Measurements from ENCODE around the gene TEAD1.

GRCh38 chr11:12973528-12974181, 299.4 kb downstream of the TEAD1 start:
- TF ChIP-seq CTCF (IDR thresholded peaks at IDR 0.05): no peak
- TF ChIP-seq POLR2AphosphoS5 (IDR thresholded peaks at IDR 0.05): no peak
- no peak for TF ChIP-seq POLR2A (IDR thresholded peaks at IDR 0.05)

Measured in gastroesophageal sphincter (tissue), 3 donors.